Kidney (tissue), 14 donors: Measurements from ENCODE around the gene OXER1. TPM values are rescaled to one million over a fixed set of nuclear protein-coding genes. Genes with fewer than 3 reads are reported as not detected.

ENCODE experiments used
- DNase-seq, 5 donors: peaks; one replicate each; pipeline ENCODE4 v3.0.0-alpha.2; 2013 to 2020
- FAIRE-seq: peaks from 2 replicates; lab custom pipeline; 2012; peaks lifted over from hg19 to GRCh38; lab: Jason Lieb, UNC
- H3K27ac ChIP-seq, 2 donors: one replicate each; pipeline ENCODE4 v1.7.0; 2013; ENCODE audit warnings: low read depth in 2 of 2, low read length in 2 of 2, inconsistent platforms in 1 of 2
- H3K27me3 ChIP-seq: one replicate; pipeline ENCODE4 v1.7.1; 2013; ENCODE audit warnings: low read length, inconsistent platforms; ENCODE audit not compliant: control insufficient read depth, insufficient read depth
- H3K36me3 ChIP-seq, 3 donors: one replicate each; pipeline versions ENCODE4 v1.7.0 to v1.7.1; 2013; ENCODE audit warnings: low read length in 3 of 3, control low read depth in 1 of 3, inconsistent platforms in 1 of 3; ENCODE audit not compliant: insufficient read depth in 3 of 3, control insufficient read depth in 2 of 3
- H3K4me1 ChIP-seq, 3 donors: one replicate each; pipeline versions ENCODE4 v1.7.0 to v1.7.1; 2013; ENCODE audit warnings: low read length in 3 of 3, inconsistent platforms in 1 of 3, low read depth in 1 of 3; ENCODE audit not compliant: control insufficient read depth in 2 of 3, insufficient read depth in 2 of 3
- H3K4me3 ChIP-seq, 3 donors: one replicate each; pipeline versions ENCODE4 v1.7.0 to v1.8.1; 2013; ENCODE audit warnings: low read length in 3 of 3, control low read depth in 1 of 3, inconsistent platforms in 1 of 3
- H3K9ac ChIP-seq, 3 donors: one replicate each; pipeline versions ENCODE4 v1.7.0 to v1.7.1; 2013; ENCODE audit warnings: low read length in 3 of 3, control low read depth in 1 of 3, inconsistent platforms in 1 of 3
- H3K9me3 ChIP-seq, 3 donors: one replicate each; pipeline versions ENCODE4 v1.7.0 to v1.7.1; 2013; ENCODE audit warnings: low read length in 3 of 3, control low read depth in 1 of 3, inconsistent platforms in 1 of 3; ENCODE audit not compliant: control insufficient read depth in 2 of 3, insufficient read depth in 1 of 3
- intact Hi-C: fragments of 100-400 bp; cut with DNase I; formaldehyde crosslinking; loops from one replicate; pipeline ENCODE4 v1.11.1; 2022
- polyA plus RNA-seq: library from polyadenylated mRNA; stranded (reverse); fragments of 350-450 nt; fragmentation: Illumina TruSeq; extraction: RNeasy Lipid Tissue Mini Kit (QIAGEN cat#74804); gene quantifications from one replicate; pipeline ENCODE4 v1.2.3, GENCODE V29; 2014; ENCODE audit warnings: low read depth, low replicate concordance; ENCODE audit not compliant: insufficient read depth
- total RNA-seq: library from RNA; stranded (reverse); fragmentation: NEBNext Ultra II Directional; extraction: Animal tissue kit (Norgen Biotek cat#: 25700); gene quantifications from one replicate; pipeline ENCODE4 v1.2.1, GENCODE V29; 2021
- TF ChIP-seq, protein P1 (sequence below): IDR thresholded peaks from 3 replicates; pipeline ENCODE4 v1.5.1; 2012; ENCODE audit warnings: mild to moderate bottlenecking, moderate library complexity, borderline replicate concordance; ENCODE audit not compliant: insufficient read depth; ENCODE audit errors: extremely low read depth
- donor health status: control.
- donor health status: control.
- donor health status: control.
- donor health status: control.
- donor health status: control.
- donor health status: DM: yes; HTN: yes; CAD: no.
- donor health status: Normal renal cell carcinoma (clear cell type).

The OXER1 gene
- total and polyA plus RNA-seq, 2 donors from 2014 or later, result 2.5 to 5.4 TPM

DNA sequence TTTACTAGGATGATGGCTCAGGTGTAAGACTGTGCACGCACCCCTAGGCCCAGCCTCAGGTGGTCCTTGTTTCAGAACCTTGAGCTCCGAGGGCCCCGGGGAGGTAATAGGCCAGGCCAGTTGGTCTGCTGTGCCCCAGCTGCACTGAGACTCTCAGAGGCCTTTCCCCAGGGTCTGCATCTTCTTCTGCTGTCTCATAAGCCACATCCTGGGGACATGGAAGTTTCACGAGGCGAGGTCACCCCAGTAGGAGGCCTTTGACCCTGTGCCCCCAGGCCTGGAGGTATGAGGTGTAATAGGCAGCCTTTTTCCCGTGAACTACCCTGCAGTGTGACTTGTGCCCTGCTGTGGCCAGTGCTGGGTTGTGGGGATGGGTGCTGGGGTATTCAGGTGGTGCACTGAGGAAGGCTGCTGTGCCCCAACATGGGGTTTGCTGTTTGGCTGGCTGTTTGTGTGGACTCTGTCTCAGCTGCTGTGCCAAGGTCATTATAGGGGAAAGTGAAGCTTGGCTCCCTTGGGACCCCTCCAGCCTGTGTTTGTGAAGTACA, 6.9 kb downstream of the OXER1 start:
- FAIRE-seq, result no peak
- Histone ChIP-seq H3K36me3 (no peaks in the 10 kb centered on the region), H3K9me3 (no peaks in the 10 kb centered on the region), H3K9ac (no peak overlapping the region), H3K27ac (no peak overlapping the region), H3K4me3 (no peak overlapping the region), H3K27me3 (no peaks in the 10 kb centered on the region), H3K4me1 (peaks cover 0 to 5% (median 0%) of the 10 kb centered on the region in 3 donors)
- no peak for DNase-seq
- intact Hi-C loops, result no loop called here
- TF ChIP-seq, protein P1, sequence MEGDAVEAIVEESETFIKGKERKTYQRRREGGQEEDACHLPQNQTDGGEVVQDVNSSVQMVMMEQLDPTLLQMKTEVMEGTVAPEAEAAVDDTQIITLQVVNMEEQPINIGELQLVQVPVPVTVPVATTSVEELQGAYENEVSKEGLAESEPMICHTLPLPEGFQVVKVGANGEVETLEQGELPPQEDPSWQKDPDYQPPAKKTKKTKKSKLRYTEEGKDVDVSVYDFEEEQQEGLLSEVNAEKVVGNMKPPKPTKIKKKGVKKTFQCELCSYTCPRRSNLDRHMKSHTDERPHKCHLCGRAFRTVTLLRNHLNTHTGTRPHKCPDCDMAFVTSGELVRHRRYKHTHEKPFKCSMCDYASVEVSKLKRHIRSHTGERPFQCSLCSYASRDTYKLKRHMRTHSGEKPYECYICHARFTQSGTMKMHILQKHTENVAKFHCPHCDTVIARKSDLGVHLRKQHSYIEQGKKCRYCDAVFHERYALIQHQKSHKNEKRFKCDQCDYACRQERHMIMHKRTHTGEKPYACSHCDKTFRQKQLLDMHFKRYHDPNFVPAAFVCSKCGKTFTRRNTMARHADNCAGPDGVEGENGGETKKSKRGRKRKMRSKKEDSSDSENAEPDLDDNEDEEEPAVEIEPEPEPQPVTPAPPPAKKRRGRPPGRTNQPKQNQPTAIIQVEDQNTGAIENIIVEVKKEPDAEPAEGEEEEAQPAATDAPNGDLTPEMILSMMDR, result no peak

DNA sequence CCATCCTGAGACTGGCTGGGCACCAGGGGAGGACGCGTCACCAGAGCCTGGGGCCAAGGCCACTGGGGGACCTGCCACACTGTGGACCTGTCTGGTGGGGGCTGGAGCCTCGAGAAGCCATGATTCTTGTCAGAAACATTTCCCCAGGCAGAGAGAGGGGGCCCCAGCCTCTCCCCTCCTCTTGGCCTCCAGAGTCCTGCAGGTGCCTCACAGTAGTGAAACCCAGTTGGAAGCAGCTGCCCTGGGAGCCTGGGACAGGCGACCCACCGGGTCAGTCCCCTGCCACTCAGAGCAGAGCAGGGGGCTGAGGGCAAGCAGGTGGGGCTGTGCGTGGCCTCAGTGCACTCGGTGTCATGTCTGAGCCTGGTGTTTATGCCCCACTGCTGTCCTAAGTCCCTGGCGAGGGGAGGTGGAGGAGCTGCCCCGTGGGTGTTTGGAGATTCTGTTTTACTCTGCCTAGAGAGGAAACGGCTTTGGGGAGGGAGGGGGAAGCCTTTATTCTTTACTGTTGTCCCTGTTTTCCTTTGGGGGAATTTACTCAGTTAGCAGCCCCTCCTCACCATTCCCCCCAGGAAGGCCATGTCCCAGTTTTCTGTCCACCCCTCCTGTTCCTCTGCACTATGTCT, 7.7 kb downstream of the OXER1 start:
- intact Hi-C loops, result no loop called here
- H3K27ac ChIP-seq, result no peak overlapping the region
- TF ChIP-seq, protein P1, result no peak
- no peaks in the 10 kb centered on the region for H3K36me3 ChIP-seq
- H3K27me3 ChIP-seq, result no peaks in the 10 kb centered on the region
- H3K4me3 ChIP-seq, result no peak overlapping the region
- no peaks in the 10 kb centered on the region for H3K9me3 ChIP-seq
- no peak overlapping the region for H3K9ac ChIP-seq
- DNase-seq (no peak), FAIRE-seq (no peak)
- peaks cover 0 to 5% (median 0%) of the 10 kb centered on the region in 3 donors for H3K4me1 ChIP-seq

DNA sequence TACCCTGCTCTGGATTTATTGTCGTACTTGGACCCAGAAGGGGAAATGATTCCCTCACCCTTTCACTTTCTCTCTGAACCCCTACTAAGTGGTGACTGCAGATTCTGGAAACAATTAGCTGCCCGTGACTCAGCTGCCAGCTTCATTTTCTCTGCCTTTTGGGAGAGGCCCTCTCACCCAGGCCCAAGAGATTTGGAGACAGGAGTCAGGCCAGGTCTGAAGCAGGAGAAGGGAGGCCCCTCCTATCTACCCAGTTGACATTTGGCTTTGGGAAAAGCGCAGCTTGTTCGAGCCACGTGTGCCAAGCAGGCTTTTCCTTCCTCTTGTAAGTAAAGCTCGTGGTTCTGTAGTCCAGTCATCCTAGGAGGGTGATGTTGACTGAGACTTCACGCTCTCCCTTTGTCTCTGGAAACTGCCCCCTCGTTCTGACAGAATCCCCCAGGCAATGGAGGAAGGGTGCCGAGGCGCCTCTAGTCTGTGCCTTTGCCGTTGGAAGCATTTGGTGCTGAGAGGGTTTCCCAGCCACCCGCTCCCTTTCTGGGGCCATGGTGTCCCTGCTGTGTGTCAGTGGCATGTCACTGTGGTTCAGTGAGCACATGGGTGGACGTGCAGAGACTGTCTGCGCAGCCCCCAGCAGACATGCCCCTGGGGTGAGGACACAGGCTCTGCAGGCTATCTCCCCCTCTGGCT, 8.6 kb downstream of the OXER1 start:
- no peak for FAIRE-seq

More for the DNA sequence above, 8.6 kb downstream of the OXER1 start:
- H3K4me3 ChIP-seq, result no peak overlapping the region
- peaks cover 0 to 5% (median 0%) of the 10 kb centered on the region in 3 donors for H3K4me1 ChIP-seq
- TF ChIP-seq, protein P1, result no peak
- H3K27ac ChIP-seq, result no peak overlapping the region
- no peaks in the 10 kb centered on the region for H3K9me3 ChIP-seq
- no peak for DNase-seq
- intact Hi-C loops, result no loop called here
- no peaks in the 10 kb centered on the region for H3K36me3 ChIP-seq
- H3K27me3 ChIP-seq, result no peaks in the 10 kb centered on the region
- H3K9ac ChIP-seq, result no peak overlapping the region
